GM12891 (cell line): ENCODE results near the gene CLEC4M. TPM values are rescaled to one million over a fixed set of nuclear protein-coding genes. Genes with fewer than 3 reads are reported as not detected.

Experiments
- DNase-seq: peaks from one replicate; pipeline ENCODE4 v3.0.0; 2011; ENCODE audit warnings: low spot score; ENCODE audit not compliant: insufficient read length
- FAIRE-seq: peaks from 2 replicates; lab custom pipeline; 2011; peaks lifted over from hg19 to GRCh38; lab: Jason Lieb, UNC
- PAX5 ChIP-seq: IDR thresholded peaks from 2 replicates; pipeline ENCODE4 v1.6.1; 2011; ENCODE audit warnings: low read length, moderate library complexity, mild to moderate bottlenecking; ENCODE audit not compliant: insufficient read depth, severe bottlenecking
- POLR2A ChIP-seq: IDR thresholded peaks from 2 replicates; pipeline ENCODE4 v1.6.1; 2011; ENCODE audit warnings: low read depth, low read length, control low read depth
- POLR2AphosphoS5 ChIP-seq: IDR thresholded peaks from 2 replicates; pipeline ENCODE4 v1.6.1; 2011; ENCODE audit warnings: low read depth, low read length, control low read depth
- POU2F2 ChIP-seq: IDR thresholded peaks from 2 replicates; pipeline ENCODE4 v1.6.1; 2011; ENCODE audit warnings: low read depth, mild to moderate bottlenecking, control low read depth, low read length, moderate library complexity
- SPI1 ChIP-seq: IDR thresholded peaks from 2 replicates; pipeline ENCODE4 v1.6.1; 2011; ENCODE audit warnings: low read depth, low read length, control low read depth
- TAF1 ChIP-seq: IDR thresholded peaks from 2 replicates; pipeline ENCODE4 v1.6.1; 2011; ENCODE audit warnings: low read depth, low read length, control low read depth
- polyA plus RNA-seq: library from polyadenylated mRNA; unstranded; fragments of >200 nt; gene quantifications from one replicate; pipeline ENCODE4 v1.2.1, GENCODE V29; 2012; ENCODE audit warnings: low read depth, missing spikeins, inconsistent platforms; ENCODE audit not compliant: missing spikeins

Gene CLEC4M, protein sequence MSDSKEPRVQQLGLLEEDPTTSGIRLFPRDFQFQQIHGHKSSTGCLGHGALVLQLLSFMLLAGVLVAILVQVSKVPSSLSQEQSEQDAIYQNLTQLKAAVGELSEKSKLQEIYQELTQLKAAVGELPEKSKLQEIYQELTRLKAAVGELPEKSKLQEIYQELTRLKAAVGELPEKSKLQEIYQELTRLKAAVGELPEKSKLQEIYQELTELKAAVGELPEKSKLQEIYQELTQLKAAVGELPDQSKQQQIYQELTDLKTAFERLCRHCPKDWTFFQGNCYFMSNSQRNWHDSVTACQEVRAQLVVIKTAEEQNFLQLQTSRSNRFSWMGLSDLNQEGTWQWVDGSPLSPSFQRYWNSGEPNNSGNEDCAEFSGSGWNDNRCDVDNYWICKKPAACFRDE
- polyA plus RNA-seq = 0.18 TPM

DNA sequence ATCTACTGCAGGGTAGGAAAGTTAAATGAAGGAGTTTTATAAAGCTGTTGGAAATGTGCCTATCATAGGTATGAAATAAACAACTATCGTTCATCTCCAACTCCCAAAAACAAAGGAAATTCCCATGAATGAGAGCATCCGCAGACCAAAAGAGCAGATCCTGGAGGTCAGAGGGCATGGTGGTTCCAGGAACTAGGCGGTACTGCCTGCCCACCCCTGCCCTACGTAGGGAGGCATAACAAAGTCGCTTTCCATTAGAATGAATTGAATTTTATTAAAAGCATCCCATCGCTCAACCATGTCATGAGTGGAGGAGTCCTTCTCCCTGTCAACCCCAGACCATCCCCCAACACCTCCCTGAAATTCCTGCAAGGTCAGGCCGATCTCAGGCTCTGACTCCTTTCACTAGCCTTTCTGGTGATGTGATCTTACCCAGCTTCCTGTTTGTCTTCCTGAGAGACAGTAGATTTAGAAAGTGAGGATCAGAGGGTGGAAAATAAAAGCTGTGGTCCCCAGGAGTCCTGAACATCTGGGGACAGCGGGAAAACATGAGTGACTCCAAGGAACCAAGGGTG lies at the start of gene CLEC4M:
Gene CLEC4M, plus strand, starts transcription at position 525 of the 575 bp plus-strand sequence. Its CDS starts 24 bp downstream, at position 549.
- no peak for FAIRE-seq

DNA sequence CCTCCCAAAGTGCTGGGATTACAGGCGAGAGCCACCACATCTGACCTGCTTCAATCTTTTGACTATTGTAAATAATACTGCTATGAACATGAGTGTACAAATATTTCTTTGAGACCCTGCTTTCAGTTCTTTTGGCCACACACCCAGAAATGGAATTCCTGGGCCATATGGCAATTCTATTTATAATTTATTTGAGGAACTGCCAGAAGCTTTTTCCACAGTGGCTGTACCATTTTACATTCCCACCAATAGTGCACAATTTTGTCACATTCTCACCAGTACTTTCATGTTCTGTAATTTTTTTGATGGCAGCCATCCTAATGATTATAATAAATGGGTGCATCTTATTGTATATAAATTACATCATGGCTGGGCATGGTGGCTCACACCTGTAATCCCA lies 47.4 kb upstream of the CLEC4M start:
- DNase-seq = no peak
- TF ChIP-seq TAF1 (no peak), POU2F2 (no peak), SPI1 (no peak)
- no peak for FAIRE-seq

More for the DNA sequence above, at the start of gene CLEC4M:
- DNase-seq = no peak
- TF ChIP-seq POLR2A (no peak), PAX5 (no peak), POU2F2 (no peak), SPI1 (no peak), TAF1 (no peak), POLR2AphosphoS5 (no peak)

DNA sequence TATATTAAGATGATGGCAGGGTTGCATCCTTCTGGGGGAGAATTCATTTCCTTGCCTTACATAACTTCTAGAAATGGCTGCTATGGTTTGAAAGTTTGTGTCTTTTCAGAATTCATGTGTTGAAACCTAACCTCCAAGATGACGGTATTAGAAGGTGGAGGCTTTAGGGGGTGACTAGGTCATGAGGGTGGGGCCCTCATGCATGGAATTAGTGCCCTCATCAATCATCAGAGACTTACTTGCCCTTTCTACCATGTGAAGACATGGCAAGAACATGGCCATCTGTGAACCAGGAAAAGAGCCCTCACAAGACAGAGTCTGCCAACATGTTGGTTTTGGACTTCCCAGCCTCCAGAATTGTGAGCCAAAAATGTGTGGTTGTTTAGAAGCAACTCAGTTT lies 46.3 kb upstream of the CLEC4M start:
- no peak for DNase-seq
- no peak for TF ChIP-seq PAX5
- no peak for TF ChIP-seq POU2F2
- TF ChIP-seq POLR2A = no peak
- TF ChIP-seq TAF1 = no peak
- TF ChIP-seq SPI1 = no peak
- TF ChIP-seq POLR2AphosphoS5 = no peak
- no peak for FAIRE-seq

DNA sequence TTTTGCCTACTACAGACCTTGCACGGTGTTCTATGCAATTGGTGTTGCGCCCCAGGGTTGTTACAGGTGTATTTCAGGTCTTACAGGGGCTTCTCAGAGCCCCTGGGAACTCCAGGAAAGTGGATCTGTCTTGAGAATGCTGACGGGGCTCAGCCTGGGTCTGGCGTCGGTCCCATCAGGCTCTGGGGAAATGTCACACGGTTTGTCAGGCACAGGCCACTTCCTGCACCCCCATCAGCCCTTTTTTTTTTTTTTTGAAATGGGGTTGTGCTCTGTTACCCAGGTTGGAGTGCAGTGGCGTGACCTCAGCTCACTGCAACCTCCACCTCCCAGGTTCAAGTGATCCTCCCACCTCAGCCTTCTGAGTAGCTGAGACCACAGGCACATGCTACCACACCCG lies 44.4 kb upstream of the CLEC4M start:
- no peak for FAIRE-seq
- no peak for DNase-seq
- TF ChIP-seq TAF1 = no peak
- no peak for TF ChIP-seq POLR2A
- TF ChIP-seq POU2F2 = no peak
- TF ChIP-seq SPI1 = no peak
- TF ChIP-seq POLR2AphosphoS5 = no peak
- no peak for TF ChIP-seq PAX5

DNA sequence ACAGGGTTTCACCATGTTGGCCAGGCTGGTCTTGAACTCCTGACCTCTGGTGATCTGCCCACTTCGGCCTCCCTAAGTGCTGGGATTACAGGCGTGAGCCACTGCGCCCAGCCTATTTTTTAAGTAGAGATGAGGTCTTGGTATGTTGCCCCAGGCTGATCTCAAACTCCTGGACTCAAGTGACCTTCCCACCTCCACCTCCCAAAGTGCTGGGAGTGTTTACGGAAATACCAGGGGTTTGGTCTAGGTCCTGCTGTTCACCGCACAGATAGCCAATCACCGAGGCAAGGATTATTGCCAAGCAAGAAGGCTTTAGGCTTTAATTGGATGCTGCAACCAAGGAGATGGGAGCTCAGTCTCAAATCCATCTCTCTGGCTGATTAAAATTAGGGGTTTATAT lies 42.7 kb upstream of the CLEC4M start:
- FAIRE-seq (no peak), DNase-seq (no peak)
- no peak for TF ChIP-seq POU2F2
- no peak for TF ChIP-seq PAX5
- no peak for TF ChIP-seq POLR2A
- TF ChIP-seq POLR2AphosphoS5 = no peak
- no peak for TF ChIP-seq SPI1
- TF ChIP-seq TAF1 = no peak

DNA sequence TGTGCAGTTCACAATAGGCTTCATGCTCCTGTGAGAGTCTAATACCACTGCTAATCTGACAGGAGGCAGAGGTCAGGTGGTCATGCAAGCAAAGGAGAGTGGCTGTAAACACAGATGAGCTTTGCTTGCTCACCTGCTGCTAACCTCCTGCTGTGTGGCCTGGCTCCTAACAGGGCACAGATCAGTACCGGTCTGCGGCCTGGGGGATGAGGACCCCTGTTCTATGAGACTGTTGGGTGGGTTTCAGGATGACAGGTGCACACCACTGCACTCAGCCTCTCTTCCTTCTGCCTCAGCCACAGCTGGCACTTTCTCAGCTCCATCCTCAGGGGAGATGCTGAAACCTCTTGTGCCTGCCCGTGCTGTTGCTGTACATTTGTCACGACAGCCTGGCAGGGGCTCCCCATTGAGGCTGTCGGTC lies 40.8 kb upstream of the CLEC4M start:
- TF ChIP-seq PAX5 (no peak), POLR2A (no peak), SPI1 (no peak), TAF1 (no peak), POU2F2 (no peak), POLR2AphosphoS5 (no peak)
- FAIRE-seq (peak; percentile 88), DNase-seq (no peak)

DNA sequence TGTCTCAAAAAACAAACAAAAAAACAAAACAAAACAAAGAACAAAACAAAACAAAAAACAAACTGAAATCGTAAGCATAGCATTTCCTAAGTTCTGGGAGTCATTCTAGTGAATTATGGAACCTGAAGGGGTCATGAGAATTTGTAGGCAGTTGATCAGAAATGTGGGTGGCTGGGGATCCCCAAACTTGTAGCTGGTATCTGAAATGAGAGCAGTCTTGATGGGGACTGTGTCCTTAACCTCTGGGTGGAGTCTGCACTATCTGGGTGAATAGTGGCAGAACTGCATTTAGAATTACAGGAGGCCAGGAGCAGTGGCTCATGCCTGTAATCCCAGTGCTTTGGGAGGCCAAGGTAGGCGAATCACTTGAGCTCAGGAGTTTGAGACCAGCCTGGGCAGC lies 37.3 kb upstream of the CLEC4M start:
- TF ChIP-seq POU2F2 = no peak
- no peak for TF ChIP-seq PAX5
- TF ChIP-seq TAF1 = no peak
- TF ChIP-seq POLR2A = no peak
- no peak for TF ChIP-seq POLR2AphosphoS5
- TF ChIP-seq SPI1 = no peak
- DNase-seq = no peak
- no peak for FAIRE-seq

DNA sequence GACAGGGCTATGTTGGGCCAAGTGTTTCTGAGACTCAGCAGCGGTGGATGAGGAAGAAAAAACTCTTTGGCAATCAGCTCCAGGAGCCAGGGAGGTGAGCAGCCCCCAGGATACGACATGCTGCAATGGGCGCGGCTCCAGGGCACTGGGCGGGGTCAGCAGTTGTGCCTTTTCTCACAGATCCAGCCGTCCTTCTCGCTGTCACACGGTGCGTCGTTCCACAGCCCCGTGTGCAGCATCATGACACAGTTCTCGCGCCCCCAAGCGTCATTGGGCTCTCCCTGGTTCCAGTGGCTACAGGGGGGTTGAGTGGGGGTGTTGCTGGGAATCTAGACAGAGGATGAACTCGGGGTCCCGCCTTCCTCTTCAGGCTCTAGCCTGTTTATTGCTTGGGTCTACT lies 33.8 kb upstream of the CLEC4M start:
- FAIRE-seq (peak; percentile 82), DNase-seq (no peak)
- no peak for TF ChIP-seq SPI1
- TF ChIP-seq PAX5 = no peak
- TF ChIP-seq POLR2A = no peak
- TF ChIP-seq POLR2AphosphoS5 = no peak
- no peak for TF ChIP-seq POU2F2
- no peak for TF ChIP-seq TAF1

DNA sequence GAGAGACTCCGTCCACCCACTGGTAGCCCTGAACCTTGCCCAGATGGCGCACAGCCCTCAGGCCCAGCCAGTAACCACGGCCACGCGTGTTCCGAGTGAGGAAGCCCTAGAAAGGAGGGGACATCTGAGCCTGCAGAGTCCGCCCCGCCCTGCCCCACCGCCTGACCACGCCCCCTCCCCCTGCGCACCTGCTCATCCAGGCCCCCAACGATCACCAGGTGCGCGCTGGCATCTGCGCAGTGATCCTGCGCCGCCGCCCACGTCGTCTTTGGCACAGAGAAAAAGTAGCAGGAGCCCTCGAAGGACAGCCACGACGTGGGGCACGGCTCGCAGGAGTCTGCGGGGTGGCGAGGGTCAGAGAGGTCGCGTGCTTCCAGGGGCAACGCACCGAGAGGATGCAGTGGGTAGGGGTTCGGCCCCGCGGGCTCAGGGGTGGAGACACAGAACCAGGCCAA lies 33.2 kb upstream of the CLEC4M start:
- no peak for TF ChIP-seq POLR2AphosphoS5
- TF ChIP-seq SPI1 = no peak
- TF ChIP-seq POU2F2 = no peak
- TF ChIP-seq PAX5 = no peak
- TF ChIP-seq POLR2A = no peak
- no peak for TF ChIP-seq TAF1
- no peak for DNase-seq
- peak; percentile 38 for FAIRE-seq
